HTR-8/SVneo (cell line): Measurements from ENCODE around the gene MIOX.
A peak's percentile ranks its signal among the peaks of the same experiment; 100 is the strongest.

Source experiments
- DNase-seq: peaks from one replicate; pipeline ENCODE4 v3.0.0; 2011; ENCODE audit warnings: low spot score, mixed read lengths; ENCODE audit not compliant: insufficient read length
- FAIRE-seq: peaks from 2 replicates; lab custom pipeline; 2011; peaks lifted over from hg19 to GRCh38; lab: Jason Lieb, UNC

The MIOX gene

DNA sequence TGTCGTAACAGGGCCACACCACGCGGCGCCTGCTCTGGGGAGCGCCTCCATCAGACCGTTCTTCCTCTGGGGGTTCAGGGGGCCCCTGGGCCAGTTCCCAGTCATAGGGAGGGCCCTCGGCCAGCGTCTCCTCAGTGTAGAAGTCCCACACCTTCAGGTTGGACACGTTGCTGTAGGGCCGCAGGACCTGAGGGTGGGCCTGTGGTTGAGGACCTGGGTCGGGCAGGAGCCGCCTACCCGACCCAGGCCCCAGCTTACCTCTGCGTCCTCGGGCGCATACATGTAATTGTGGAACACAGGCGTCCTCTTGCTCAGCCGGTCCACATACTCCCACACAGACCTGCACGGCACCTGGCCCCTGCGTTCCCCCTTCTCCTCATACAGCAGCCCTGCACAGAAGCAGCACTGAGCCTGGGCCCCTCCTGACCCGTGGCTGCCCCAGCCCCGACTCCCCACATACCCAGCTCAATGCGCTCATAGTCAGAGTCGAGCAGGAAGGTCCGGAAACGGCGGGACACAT, 32.0 kb upstream of the MIOX start:
- DNase-seq (no peak), FAIRE-seq (no peak)

DNA sequence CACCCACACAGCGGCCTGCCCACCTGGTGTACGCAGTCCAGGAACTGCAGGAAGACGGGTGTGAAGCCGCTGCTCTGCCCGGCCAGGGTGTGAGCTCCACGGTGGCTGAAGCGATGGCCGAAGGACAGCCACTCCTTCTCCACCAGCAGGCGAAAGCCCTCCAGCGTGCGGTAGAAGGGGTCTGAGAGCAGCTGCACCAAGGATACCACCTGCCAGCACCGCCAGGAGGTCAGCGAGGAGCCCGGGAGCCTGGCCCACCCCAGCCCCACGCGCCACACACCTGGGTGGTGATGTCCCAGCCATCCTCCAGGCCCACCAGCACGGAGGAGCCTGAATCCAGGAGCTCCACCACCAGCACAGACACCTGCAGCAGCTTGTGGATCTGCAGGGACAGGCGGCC, 31.5 kb upstream of the MIOX start:
- DNase-seq (no peak), FAIRE-seq (no peak)

DNA sequence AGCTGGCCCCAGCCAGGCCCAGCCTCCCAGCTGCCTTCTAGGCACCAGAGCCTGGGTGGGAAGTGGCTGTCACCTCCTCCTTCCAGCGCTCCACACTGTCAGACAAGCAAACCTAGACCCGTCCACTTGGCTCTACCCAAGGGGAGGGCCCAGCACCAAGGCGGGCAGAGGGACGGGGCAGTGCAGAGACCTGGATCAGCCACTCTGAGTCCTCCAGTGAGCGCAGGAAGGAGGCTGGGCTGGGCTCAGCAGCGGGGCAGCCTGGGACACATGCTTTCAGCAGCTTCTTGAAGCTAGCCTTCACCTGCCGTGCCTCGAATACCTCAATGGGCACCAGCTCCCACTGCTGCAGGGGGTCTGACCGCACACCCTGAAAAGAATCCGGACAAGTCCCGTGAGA, 30.6 kb upstream of the MIOX start:
- no peak for FAIRE-seq
- DNase-seq = no peak

DNA sequence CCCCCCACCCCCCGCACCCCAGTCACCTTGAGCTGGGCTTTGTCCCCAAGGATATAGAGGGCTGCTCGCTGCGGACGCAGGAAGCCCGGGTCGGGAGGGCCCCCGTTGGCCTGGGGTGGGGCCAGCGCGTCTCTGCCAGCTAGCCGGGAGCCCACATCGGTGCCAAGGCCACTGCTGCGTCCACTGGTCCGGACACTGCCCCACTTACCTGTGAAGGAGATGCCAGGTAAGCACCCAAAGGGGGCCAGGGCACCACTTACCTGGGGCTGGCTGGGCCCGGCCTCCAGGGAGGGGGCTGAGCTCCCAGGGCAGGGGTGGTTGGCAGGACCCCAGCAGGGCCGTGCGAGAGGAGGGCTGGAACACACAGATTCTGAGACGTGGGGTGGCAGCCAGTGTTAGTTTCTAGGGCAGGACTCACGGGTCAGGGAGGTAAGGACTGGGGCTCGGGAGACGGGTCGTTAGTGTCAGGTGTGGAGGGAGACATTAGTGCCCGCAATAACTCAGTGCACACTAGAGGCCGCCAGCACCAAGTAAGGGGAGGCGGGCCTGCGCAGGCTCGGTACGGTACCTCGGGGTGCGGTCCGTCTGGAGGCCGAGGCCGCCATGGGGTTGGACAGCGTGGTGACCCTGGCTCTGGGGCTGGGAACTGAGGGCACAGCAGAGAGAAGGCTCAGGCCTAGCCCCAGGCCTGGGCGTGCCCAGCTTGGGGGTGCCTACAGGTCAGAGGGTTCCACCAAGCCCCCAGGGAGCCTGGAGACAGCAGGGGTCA, 30.0 kb upstream of the MIOX start:
- FAIRE-seq (no peak), DNase-seq (no peak)

DNA sequence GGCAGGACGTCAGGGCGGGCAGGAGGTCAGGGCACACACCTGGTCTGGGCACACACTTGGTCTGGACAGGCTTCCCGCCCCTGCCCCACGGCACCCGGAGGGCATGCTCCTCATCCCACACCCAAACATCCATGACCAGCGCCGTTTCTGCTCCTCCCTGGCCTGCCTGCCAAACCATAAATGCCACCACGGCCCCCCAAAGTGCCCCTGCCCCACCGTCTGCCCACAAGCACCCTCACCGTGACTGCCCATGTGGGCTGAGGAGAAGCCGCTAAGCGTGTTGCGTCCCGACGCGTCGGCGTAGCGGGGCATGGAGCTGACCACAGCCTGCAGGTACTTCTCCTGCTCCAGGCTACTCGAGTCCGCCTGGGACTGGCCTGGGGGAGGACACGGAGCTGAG, 27.6 kb upstream of the MIOX start:
- no peak for FAIRE-seq
- DNase-seq = no peak

DNA sequence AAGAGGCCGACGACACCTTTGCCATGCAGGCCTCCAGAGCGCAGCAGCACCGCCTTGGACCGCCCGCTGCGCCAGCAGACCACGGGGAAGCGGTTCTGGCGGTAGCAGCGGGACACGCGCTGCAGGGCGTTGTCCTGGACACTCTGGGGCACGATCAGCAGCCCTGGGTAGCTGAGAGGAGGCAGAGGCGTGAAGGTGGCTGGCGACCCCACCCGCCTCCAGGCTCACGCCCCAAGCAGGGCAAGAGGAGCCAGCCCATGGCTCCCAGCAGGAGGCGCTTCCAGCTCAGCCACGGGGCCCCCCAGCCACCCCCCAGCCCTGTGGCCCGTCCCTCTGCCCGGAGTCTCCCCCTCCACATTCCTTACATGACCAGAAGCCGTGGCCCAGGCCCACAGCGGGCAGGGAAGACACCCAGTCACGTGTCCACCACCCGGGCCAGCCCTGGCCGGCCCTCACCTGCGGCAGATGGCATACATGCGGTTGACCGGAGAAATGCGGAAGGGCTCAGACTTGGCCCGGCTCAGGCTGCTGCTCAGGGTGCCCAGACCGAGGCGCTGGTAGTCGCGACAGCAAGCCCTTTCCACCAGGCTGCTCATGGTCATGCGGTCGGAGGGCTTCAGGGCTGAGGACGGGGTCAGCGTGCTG, 27.0 kb upstream of the MIOX start:
- FAIRE-seq = no peak

DNA sequence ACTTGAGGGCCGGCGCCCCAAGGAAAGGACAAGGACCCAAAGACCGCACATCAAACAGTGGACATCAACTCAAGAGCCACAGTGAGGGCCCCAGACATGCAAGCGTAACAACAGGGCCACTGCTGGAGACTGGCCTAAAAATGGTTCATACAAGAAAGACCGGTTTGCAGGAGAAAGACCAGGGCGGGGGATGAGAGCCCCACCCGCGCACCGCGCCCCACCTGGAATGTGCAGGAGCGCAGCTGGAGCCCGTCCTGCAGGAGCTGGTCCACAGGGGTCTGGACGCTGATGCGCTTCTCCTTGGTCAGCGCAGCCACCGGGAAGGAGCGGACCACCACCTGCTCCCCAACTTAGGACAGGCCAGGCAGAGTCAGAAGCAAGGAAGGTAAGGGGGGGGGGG, 25.7 kb upstream of the MIOX start:
- DNase-seq (no peak), FAIRE-seq (no peak)

More for the DNA sequence above, 27.0 kb upstream of the MIOX start:
- no peak for DNase-seq

DNA sequence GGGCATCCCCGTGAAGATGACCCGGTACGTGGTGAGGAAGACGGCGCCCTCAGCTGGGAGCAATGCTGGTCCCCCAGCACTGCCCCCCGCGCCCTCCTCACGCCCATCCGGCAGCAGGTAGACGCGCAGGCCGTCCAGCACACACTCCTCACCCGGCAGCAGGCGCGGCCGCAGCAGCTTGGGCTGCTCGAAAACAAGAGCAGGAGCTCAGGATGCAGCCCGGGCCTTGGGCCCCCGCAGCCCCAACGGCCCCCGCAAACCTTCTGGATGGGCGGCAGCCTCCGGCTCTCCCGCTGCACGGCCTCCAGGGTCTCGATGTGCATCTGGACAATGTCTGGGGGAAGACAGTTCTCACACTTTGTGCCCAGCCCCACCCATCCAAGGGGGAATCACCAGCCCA, 25.1 kb upstream of the MIOX start:
- FAIRE-seq (no peak), DNase-seq (no peak)

DNA sequence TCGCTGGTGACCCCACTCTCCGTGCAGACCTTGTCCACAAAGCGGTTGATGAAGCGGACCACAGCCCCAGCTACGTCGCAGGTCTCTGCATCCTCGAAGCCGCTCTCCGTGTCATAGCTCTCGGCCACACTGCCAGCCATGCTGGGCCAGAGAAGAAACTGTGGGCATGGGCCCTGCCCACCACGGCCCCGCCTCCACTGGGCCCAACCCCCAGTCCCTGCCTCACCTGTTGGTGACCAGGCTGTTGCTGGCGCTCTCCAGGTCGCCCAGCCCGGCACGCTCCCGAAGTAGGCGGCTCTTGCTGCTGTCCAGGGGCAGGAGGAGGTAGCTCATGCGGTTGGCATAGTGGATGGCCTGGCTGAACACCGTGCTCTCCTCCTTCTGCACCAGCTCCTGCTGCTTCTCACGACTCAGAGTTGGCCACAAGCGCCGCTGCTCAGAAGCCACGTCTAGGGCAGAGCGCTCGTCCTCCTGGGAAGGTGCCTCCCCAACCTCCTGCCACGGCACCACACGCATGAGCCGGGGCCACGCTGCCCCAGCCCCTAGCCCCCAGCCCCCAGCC, 24.6 kb upstream of the MIOX start:
- DNase-seq (no peak), FAIRE-seq (no peak)

DNA sequence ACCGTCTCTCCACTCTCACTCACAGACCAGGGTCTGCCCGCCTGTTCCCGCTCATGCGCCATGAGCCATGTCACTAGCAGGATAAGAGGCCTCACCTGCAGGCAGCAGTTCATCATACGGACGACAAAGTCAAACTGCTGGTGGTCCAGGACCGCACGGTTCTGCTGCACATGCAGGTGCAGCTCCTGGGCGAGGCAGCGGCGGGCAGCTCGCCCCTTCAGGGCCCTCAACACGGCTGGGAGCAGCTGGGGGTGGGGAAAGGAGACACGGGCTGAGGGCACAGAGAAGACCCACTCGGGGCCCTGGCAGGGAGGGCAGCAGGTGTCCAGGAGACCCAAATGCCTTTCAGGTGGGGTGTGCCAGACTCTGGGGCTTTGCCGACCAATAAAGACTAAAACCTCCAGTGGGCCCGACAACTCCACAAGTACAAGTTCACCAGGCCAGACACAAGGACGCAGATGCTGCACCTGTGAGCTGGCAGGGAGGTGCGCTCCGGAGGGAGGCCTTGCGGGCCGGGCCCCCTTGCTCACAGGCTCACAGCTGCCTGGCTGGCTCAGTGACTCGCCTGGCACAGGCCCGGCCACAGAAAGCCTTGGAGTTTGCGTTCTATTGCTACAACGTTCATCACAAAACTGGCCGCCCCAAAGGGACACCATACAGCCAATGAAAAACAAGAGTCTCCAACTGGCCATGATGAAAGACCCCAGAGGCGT, 23.3 kb upstream of the MIOX start:
- no peak for DNase-seq
- FAIRE-seq = no peak

DNA sequence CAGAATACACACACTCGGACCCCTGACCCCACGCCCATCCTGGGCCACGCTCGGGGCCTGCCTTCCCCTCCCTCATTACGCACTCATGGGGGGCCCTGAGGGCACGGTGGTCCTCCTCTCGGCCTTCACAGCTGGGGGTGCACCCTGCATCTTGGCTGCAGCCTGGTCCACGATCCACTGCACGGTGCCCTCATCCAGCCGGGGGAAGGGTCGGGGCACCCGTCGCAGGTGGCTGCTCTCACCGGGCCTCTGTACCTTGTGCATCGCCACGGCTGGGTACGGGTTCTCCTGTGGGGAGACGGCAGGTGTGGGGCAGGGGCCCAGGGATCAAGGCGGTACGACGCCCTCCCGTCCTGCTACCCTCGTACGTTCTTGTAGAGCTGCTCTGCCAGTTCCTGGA, 22.2 kb upstream of the MIOX start:
- DNase-seq (no peak), FAIRE-seq (no peak)

DNA sequence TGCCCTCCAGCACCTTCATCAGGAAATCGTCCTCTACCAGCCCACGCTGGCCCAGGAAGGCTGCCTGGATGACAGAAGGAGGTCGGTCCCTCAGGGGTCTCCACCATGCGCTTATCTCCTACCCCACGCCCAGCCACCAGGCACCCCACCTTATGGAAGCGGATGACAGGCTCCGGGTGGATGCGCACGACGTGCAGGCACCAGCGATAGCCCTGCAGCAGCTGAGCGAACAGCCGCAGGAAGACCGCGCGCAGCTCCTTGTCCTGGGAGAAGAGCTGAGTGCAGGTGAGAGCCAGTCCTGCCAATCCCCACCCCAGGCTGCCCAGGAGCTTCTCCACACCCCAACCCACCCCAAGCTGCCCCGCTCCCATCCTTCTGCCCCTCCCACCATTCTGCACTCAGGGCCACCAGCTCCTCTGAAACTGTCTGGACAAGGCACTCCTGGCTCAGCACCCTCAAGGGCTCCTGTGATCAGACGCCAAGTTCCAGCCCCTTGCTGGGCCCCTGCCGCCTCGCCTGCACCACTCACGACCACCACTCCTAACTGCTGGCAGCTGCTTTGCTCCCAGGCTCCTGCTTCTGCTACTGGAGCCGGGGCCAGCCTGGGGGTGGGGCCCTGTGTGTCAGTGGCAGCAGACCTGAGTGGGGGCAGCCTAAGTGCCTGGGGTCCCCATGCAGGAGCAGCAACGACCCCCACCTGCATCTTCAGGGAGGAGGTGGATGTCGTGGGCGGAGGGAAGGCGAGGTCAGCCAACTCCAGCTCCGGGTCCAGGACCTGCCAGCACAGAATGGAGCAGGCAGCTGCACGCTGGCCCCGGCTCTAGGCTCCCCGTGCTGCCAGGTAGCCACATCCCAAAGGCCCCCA, 21.4 kb upstream of the MIOX start:
- FAIRE-seq (no peak), DNase-seq (no peak)

DNA sequence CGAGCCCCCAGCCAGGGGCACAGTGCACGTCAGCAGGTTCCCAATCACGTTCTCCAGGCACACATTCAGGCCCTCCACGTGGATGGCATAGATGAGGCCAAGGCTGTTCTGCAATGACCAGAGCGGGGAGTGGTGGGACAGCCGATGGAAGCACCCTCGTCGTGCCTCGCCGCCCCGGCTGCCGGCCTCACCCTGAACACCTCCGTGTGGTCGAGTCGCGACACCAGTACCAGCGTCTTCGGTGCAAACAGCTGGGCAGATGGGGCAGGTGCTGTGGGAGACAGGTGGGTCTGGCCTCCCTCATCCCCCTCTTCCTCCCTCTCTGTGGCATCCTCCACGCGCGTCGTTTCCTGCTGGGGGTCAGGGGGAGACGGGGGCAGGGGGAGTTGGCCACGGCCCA, 19.3 kb upstream of the MIOX start:
- FAIRE-seq = no peak
- DNase-seq = no peak

DNA sequence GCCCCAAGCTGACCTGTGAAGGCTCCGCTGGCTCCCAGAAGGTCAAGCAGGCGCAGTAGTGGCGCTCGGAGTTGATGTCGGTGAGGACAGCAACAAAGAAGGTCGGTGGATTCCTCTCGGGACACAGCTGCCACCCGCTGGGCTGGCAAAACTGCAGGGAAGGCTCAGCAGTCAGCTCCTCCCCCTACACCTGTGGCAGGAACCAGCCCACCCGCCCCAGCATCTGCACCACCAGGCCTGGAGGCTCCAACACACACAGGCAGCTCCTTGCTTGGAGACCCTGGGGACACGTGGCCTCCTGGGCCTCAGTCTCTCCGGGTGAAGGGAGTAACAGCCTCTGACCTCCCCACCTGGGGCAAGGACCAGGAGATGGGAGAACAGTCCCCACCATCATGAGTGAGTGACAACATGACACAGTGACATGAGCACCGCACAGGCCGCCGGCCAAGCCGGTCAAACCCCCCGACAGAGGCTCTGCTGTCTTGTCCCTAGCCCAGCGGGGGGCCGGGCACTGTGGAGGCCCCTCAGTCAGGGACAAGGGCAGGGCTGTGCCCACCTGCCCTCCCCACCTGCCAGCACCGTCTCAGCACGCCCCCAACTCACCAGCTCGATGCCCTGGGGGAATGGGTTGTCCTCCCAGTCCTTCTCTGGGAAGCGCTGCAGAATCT, 18.8 kb upstream of the MIOX start:
- DNase-seq (no peak), FAIRE-seq (no peak)

DNA sequence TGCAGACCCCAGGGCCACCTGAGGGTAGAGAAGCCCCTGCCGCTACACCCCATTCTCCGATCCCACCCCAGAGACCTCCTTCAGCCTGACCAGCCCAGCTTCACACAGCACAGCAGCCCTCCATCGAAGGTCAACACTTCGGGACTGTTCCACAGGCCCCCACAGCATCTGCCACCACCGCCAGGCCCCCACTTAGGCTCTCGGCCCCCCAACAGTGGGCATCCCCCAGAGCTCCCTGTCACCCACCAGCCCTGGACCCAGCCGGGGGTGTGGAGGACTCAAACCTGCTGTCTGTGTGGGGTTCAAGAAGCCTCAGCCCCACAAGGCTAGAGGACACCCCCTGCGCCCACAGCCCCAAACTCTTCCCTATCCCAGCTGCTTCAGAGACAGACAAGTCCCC, 18.0 kb upstream of the MIOX start:
- FAIRE-seq (no peak), DNase-seq (no peak)

DNA sequence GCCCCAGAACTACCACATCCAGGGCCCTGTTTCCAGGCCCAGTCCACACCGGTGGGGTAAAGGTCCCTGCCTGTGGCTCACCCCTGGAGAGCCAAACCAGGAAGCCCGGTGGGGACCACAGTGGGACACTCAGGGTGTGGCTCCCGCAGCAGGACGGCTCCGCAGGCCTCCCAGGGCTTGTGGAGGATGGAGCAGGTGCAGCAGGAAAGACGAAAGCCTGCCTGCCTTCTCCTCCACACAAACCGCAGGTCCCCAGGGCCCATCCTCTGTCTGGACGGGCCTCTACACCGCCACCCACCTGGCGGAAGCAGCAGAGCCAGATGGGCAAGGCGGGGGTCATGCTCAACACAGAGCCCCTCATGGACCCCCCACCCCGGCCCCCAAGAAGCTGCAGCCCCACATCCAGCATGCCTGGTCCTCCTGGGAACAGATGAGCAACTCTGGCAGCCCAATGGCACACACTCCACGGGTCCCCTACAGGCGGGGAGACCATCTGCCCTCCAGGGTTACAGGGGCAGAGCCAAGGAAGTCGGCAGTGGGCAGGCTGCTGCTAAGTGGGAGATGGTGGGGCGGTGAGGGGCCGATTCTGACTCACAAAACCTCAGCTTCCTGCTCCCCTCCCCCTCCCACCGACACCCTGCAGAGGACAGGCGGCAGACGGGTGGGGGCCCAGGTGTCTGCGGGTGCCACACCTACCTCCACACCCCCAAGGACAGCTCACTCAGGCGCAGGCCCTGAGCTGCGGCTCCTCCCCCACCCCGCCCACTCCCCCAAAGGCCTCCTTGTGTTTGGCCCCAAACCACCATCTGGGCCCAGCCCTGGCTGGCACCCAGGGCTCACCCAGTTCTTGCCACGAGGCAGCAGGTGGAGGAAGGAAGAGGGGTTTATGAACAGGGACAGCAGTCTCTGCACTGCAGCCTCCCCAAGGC, 17.0 kb upstream of the MIOX start:
- DNase-seq (peak; percentile 51), FAIRE-seq (peak; percentile 49)

DNA sequence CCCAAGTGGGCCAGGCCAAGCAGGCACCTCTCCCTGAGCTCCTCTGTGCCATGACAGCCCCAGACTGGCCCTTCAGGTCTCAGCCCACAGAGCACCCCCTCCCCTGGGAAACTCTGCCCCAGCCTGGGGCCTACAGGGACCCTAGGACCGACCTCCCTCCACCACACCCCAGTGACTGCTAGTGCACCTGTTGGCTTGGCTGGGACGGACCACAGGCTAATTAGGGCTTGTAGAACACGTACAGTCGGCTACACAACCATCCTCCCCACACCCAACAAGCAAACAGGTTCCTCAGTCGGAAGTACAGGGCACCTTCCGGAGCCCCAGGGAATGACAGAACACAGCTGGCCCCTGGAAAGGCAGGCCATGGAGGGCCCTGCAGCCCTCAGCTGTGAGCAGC, 16.2 kb upstream of the MIOX start:
- FAIRE-seq (no peak), DNase-seq (no peak)

DNA sequence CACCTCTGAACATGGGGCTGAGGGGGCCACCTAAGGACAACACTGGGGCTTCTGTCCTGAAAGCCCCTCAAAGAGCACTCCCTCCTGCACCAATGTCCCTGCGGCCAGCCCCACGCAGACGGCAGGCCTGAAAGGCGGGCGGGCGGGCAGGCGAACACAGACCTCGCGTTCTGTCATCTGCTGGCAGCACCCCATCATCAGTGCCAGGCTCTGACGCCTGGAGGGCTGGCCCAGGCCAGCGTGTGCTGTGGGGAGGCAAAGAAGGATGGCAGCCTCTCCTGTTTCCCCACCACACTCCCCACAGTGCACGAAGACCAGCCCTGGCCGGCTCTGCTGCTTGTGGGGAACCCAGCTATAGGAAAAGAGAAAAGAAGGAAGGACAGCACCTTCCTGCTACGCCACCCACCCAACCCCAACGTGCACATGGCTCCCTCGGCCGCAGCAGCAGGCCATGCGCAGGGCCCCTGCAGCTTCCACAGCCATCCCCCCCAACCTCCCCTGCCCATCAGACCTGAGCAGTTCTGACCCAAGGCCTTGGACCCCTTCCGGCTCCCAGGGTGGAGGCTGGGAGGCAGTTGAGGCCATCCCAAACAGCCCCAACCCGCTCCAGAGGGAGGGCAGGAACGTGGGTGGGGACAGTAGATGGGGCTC, 15.3 kb upstream of the MIOX start:
- FAIRE-seq (no peak), DNase-seq (no peak)
